Loucy (cell line): ENCODE results near the gene MRPS12.

Experiments used
- H2AFZ ChIP-seq: fragments of 200-600 bp; sonication (generic); 2 replicates; pipeline ENCODE4 v1.6.0; 2016; ENCODE audit warnings: antibody characterized with exemption, mild to moderate bottlenecking, low read length, moderate library complexity
- H3F3A ChIP-seq: fragments of 200-600 bp; 2 replicates; pipeline ENCODE4 v1.6.0; 2016; ENCODE audit warnings: antibody characterized with exemption, low read depth, mild to moderate bottlenecking
- H3K27me3 ChIP-seq: fragments of 200-600 bp; sonication (generic); 2 replicates; pipeline ENCODE4 v1.6.1; 2014; ENCODE audit warnings: low read length, mild to moderate bottlenecking; ENCODE audit not compliant: insufficient read depth, poor library complexity, severe bottlenecking
- H3K36me3 ChIP-seq: fragments of 200-600 bp; sonication (generic); 2 replicates; pipeline ENCODE4 v1.6.1; 2016; ENCODE audit warnings: low read length; ENCODE audit not compliant: insufficient read depth
- H3K4me1 ChIP-seq: fragments of 200-600 bp; sonication (generic); 2 replicates; pipeline ENCODE4 v1.5.1; 2014; ENCODE audit warnings: low read length, mild to moderate bottlenecking; ENCODE audit not compliant: insufficient read depth, poor library complexity, severe bottlenecking
- H3K4me2 ChIP-seq: fragments of 200-600 bp; sonication (generic); 2 replicates; pipeline ENCODE4 v1.6.0; 2014; ENCODE audit warnings: antibody characterized with exemption, low read length, low read depth, mild to moderate bottlenecking; ENCODE audit not compliant: poor library complexity, severe bottlenecking
- H3K4me3 ChIP-seq: fragments of 200-600 bp; sonication (generic); 2 replicates; pipeline ENCODE4 v1.5.1; 2014; ENCODE audit warnings: low read length, mild to moderate bottlenecking, mixed read lengths; ENCODE audit not compliant: poor library complexity, severe bottlenecking
- H3K79me2 ChIP-seq: fragments of 200-600 bp; sonication (generic); 2 replicates; pipeline ENCODE4 v1.6.1; 2014; ENCODE audit warnings: low read length; ENCODE audit not compliant: insufficient read depth
- H3K9ac ChIP-seq: fragments of 200-600 bp; sonication (generic); 2 replicates; pipeline ENCODE4 v1.6.0; 2014; ENCODE audit warnings: mild to moderate bottlenecking, low read depth, low read length, moderate library complexity; ENCODE audit not compliant: poor library complexity, severe bottlenecking
- H3K9me2 ChIP-seq: fragments of 200-600 bp; sonication (generic); replicated peaks from 2 replicates; pipeline ENCODE4 v1.6.1; 2016; ENCODE audit warnings: low read depth, low read length, mixed read lengths
- H3K9me3 ChIP-seq: fragments of 200-600 bp; sonication (generic); 2 replicates; pipeline ENCODE4 v1.6.1; 2014; ENCODE audit warnings: mild to moderate bottlenecking, antibody characterized with exemption, low read length, low read depth; ENCODE audit not compliant: insufficient read depth
- H4K20me1 ChIP-seq: fragments of 200-600 bp; sonication (generic); 2 replicates; pipeline ENCODE4 v1.6.0; 2014; ENCODE audit warnings: antibody characterized with exemption, low read length, mild to moderate bottlenecking; ENCODE audit not compliant: insufficient read depth, poor library complexity, severe bottlenecking
- EZH2phosphoT487 ChIP-seq: fragments of 200-600 bp; IDR thresholded peaks from 2 replicates; pipeline ENCODE4 v1.6.1; 2018; ENCODE audit warnings: antibody characterized with exemption, mild to moderate bottlenecking, moderate library complexity, borderline replicate concordance
- TF ChIP-seq, protein P1 (sequence below): fragments of 200-600 bp; sonication (generic); conservative IDR thresholded peaks from 2 replicates; pipeline ENCODE4 v1.5.1; 2014; ENCODE audit warnings: mild to moderate bottlenecking, antibody characterized with exemption, low read length

Gene MRPS12

DNA sequence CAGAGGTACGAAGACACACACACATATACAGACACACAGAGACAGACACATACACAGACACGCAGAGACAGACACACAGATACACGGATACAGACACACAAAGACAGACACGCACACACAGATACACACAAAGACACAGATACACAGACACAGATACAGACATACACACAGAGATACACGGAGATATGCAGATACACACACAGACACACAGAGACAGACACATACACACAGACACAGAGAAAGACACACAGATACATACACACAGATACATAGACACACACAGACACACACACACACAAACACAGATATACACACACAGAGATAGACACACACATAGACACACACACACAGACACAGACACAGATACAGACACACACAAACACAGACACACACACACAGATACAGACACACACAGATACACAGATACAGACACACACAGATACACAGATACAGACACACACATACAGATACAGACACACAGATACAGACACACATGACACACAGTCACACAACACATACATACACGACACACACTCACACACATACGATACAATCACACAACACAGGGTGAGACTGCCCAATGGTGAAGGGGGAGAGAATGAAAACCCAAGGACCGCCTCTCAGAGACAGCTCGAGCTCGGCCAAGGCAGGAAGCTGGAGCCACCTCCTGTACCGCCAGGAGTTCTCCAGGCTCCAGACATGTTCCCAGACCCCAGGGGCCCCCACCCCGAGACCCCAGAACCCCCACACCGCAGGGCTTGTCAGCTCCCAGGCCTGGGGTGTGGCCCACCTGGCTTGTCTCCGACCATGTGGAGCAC, 9.9 kb upstream of the MRPS12 start:
- H3K4me2 ChIP-seq = no peak overlapping the region
- H3K9me3 ChIP-seq = no peaks in the 10 kb centered on the region
- no peaks in the 10 kb centered on the region for H3F3A ChIP-seq
- H3K36me3 ChIP-seq = peaks cover 10% of the 10 kb centered on the region; the same call in 1 of the 2 replicates
- H3K4me1 ChIP-seq = no peaks in the 10 kb centered on the region
- no peak overlapping the region for H3K9ac ChIP-seq
- H3K79me2 ChIP-seq = no peaks in the 10 kb centered on the region
- no peak overlapping the region for H3K4me3 ChIP-seq
- TF ChIP-seq, protein P1, sequence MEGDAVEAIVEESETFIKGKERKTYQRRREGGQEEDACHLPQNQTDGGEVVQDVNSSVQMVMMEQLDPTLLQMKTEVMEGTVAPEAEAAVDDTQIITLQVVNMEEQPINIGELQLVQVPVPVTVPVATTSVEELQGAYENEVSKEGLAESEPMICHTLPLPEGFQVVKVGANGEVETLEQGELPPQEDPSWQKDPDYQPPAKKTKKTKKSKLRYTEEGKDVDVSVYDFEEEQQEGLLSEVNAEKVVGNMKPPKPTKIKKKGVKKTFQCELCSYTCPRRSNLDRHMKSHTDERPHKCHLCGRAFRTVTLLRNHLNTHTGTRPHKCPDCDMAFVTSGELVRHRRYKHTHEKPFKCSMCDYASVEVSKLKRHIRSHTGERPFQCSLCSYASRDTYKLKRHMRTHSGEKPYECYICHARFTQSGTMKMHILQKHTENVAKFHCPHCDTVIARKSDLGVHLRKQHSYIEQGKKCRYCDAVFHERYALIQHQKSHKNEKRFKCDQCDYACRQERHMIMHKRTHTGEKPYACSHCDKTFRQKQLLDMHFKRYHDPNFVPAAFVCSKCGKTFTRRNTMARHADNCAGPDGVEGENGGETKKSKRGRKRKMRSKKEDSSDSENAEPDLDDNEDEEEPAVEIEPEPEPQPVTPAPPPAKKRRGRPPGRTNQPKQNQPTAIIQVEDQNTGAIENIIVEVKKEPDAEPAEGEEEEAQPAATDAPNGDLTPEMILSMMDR = no peak
- no peak for TF ChIP-seq EZH2phosphoT487
- no peaks in the 10 kb centered on the region for H4K20me1 ChIP-seq
- no peak overlapping the region for H2AFZ ChIP-seq
- H3K27me3 ChIP-seq = no peaks in the 10 kb centered on the region
- no peaks in the 10 kb centered on the region for H3K9me2 ChIP-seq

DNA sequence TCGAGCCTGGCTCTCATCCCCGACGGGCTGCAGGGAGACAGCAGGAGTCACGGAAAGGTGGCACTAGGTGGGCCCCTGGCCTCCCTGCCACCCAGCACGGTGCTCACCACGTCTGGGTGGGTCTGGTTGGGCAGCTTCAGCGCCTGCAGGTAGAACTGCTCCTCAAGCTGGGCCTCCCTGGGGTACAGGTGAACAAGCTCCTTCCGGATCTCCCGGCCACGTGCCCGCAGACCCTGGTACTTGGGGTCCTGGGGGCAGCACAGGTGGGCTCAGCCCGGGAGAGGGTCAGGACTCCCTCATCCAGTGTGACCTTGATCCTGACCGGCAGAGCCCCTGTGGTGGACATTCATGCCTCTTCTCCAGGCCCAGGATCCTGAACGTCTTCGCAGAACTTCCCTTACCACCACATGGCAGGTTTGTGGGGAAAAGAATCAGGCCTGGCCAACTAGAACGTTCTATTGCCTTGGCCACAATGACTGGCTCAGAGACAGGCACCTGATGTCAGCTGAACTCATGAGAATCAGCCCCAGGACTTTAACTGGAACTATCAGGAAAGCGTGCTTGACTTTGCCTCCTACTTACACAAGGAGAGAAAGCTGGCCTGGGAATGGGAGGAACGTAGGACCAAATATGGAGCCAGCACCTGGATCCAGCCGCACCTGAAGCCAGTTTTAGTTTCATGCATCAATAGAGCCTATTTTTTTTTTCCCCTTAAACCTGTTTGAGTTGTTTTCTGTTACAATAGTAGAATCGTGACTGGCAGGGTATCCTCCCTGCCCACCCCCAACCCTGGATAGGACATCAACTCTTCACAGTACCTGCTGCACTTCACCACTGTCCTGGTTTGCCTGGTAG, 9.1 kb upstream of the MRPS12 start:
- H3K9me3 ChIP-seq = no peaks in the 10 kb centered on the region
- no peak overlapping the region for H3K4me3 ChIP-seq
- no peak overlapping the region for H3K9ac ChIP-seq
- no peaks in the 10 kb centered on the region for H3K4me1 ChIP-seq
- H2AFZ ChIP-seq = no peak overlapping the region
- TF ChIP-seq, protein P1 = no peak
- no peak for TF ChIP-seq EZH2phosphoT487
- H3F3A ChIP-seq = no peaks in the 10 kb centered on the region
- no peaks in the 10 kb centered on the region for H3K27me3 ChIP-seq
- H3K4me2 ChIP-seq = no peak overlapping the region
- no peaks in the 10 kb centered on the region for H3K79me2 ChIP-seq
- no peaks in the 10 kb centered on the region for H4K20me1 ChIP-seq
- H3K36me3 ChIP-seq = peaks cover 10% of the 10 kb centered on the region; the same call in 1 of the 2 replicates
- no peaks in the 10 kb centered on the region for H3K9me2 ChIP-seq

GRCh38 chr19:38922482-38922881, 8.3 kb upstream of the MRPS12 start:
- no peaks in the 10 kb centered on the region for H3K9me2 ChIP-seq
- TF ChIP-seq, protein P1 = no peak
- no peak for TF ChIP-seq EZH2phosphoT487
- no peak overlapping the region for H3K4me2 ChIP-seq
- no peak overlapping the region for H2AFZ ChIP-seq
- H4K20me1 ChIP-seq = no peaks in the 10 kb centered on the region
- H3K79me2 ChIP-seq = no peaks in the 10 kb centered on the region
- H3K9ac ChIP-seq = no peak overlapping the region
- no peaks in the 10 kb centered on the region for H3K9me3 ChIP-seq
- no peaks in the 10 kb centered on the region for H3F3A ChIP-seq
- H3K4me1 ChIP-seq = no peaks in the 10 kb centered on the region
- H3K4me3 ChIP-seq = no peak overlapping the region
- H3K36me3 ChIP-seq = peaks cover 10% of the 10 kb centered on the region; the same call in 1 of the 2 replicates
- no peaks in the 10 kb centered on the region for H3K27me3 ChIP-seq
